Prostate gland (tissue), 2 donors: ENCODE results near the gene RAB12.
"Not testable (repeated sequence)": the region's sequence is repeated elsewhere in the genome, so short reads cannot be mapped to it uniquely, and the experiment has no call there.

Experiments
- POLR2AphosphoS5 ChIP-seq: sonication (generic); formaldehyde crosslinking; IDR thresholded peaks from one replicate; pipeline ENCODE4 v1.6.1; 2017; ENCODE audit warnings: antibody characterized with exemption
- TF ChIP-seq, protein P1 (sequence below), 4 experiments: fragments of 200-600 bp in 2 of 4; fragments of 450-650 bp in 2 of 4; sonication (generic) in 2 of 4; IDR thresholded peaks; 1 replicate in 3 of 4; 2 replicates in 1 of 4; pipeline ENCODE4 v1.5.1; 2016 to 2019; ENCODE audit warnings: antibody characterized with exemption in 4 of 4, mild to moderate bottlenecking in 2 of 4, moderate library complexity in 2 of 4

DNA sequence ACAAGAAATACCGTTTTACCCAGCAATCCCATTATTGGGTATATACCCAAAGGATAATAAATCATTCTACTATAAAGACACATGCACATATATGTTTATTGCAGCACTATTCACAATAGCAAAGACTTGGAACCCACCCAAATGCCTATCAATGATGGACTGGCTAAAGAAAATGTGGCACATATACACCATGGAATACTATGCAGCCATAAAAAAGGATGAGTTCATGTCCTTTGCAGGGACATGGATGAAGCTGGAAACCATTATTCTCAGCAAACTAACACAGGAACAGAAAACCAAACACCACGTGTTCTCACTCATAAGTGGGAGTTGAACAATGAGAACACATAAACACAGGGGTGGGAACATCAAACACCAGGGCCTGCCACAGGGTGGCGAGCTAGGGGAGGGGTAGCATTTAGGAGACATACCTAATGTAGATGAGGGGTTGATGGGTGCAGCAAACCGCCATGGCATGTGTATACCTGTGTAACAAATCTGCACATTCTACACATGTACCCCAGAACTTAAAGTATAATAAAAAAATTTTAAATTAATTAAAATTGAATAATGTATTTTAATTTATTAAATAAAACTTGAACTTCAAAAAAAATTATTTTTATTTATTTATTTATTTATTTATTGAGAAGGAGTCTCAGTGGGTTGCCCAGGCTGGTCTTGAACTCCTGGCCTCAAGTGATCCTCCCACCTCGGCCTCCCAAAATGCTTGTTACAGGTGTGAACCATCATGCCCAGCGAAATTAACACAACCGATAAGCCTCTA is 42.4 kb downstream of the RAB12 start:
- TF ChIP-seq, protein P1, sequence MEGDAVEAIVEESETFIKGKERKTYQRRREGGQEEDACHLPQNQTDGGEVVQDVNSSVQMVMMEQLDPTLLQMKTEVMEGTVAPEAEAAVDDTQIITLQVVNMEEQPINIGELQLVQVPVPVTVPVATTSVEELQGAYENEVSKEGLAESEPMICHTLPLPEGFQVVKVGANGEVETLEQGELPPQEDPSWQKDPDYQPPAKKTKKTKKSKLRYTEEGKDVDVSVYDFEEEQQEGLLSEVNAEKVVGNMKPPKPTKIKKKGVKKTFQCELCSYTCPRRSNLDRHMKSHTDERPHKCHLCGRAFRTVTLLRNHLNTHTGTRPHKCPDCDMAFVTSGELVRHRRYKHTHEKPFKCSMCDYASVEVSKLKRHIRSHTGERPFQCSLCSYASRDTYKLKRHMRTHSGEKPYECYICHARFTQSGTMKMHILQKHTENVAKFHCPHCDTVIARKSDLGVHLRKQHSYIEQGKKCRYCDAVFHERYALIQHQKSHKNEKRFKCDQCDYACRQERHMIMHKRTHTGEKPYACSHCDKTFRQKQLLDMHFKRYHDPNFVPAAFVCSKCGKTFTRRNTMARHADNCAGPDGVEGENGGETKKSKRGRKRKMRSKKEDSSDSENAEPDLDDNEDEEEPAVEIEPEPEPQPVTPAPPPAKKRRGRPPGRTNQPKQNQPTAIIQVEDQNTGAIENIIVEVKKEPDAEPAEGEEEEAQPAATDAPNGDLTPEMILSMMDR (IDR thresholded peaks at IDR 0.05), result not testable (repeated sequence)
- TF ChIP-seq POLR2AphosphoS5, result not testable (repeated sequence)
